Body of pancreas (tissue), 4 donors: ENCODE data around the gene WFIKKN1.

Experiments
- CTCF ChIP-seq, 7 experiments: fragments of 450-650 bp in 4 of 7; fragments of 200-600 bp in 3 of 7; sonication (generic) in 3 of 7; IDR thresholded peaks; one replicate each; pipeline ENCODE4 v1.5.1; 2016 to 2019; ENCODE audit warnings: antibody characterized with exemption in 7 of 7
- POLR2A ChIP-seq, 3 donors: fragments of 450-650 bp; IDR thresholded peaks; one replicate each; pipeline ENCODE4 v1.6.1; 2016; ENCODE audit warnings: antibody characterized with exemption in 3 of 3, mild to moderate bottlenecking in 2 of 3

DNA sequence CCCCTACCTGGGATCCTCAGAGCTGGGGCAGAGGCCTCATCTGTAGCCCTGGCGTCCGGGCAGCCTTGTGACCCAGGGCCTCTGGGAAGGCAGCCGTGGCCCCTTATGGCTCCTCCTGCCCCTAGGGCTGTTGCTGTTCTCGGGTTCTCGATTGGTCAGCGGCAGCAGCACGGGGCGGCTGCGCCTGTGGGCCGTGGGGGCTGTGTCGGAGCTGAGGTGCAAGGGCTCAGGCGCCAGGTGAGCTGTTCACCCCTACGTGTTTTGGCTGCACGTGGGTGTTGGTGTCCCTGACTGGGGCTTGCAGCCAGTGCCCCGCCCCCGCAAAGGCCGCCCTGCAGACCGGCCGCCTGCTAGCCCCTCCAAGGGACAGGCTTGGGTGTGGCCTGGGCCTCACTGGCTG lies 31.3 kb downstream of the WFIKKN1 start:
- TF ChIP-seq POLR2A (IDR thresholded peaks at IDR 0.05) (no peak), CTCF (IDR thresholded peaks at IDR 0.05) (no peak)
